IPS-15b (cell line): ENCODE results near the gene TANC1.

Experiments
- H3K27me3 ChIP-seq: one replicate; pipeline ENCODE4 v1.6.1; 2013; ENCODE audit warnings: low read length; ENCODE audit not compliant: control insufficient read depth, insufficient read depth
- H3K36me3 ChIP-seq: one replicate; pipeline ENCODE4 v1.6.1; 2013; ENCODE audit warnings: low read length; ENCODE audit not compliant: control insufficient read depth, insufficient read depth
- H3K4me1 ChIP-seq: one replicate; pipeline ENCODE4 v1.6.1; 2013; ENCODE audit warnings: mild to moderate bottlenecking, low read length; ENCODE audit not compliant: control insufficient read depth, insufficient read depth
- H3K4me3 ChIP-seq: one replicate; pipeline ENCODE4 v1.5.1; 2013; ENCODE audit warnings: low read depth, low read length
- H3K9ac ChIP-seq: one replicate; pipeline ENCODE4 v1.6.1; 2013; ENCODE audit warnings: low read depth, mild to moderate bottlenecking, low read length
- H3K9me3 ChIP-seq: one replicate; pipeline ENCODE4 v1.6.1; 2013; ENCODE audit warnings: mild to moderate bottlenecking, low read length; ENCODE audit not compliant: control insufficient read depth, insufficient read depth

TANC1 gene

DNA sequence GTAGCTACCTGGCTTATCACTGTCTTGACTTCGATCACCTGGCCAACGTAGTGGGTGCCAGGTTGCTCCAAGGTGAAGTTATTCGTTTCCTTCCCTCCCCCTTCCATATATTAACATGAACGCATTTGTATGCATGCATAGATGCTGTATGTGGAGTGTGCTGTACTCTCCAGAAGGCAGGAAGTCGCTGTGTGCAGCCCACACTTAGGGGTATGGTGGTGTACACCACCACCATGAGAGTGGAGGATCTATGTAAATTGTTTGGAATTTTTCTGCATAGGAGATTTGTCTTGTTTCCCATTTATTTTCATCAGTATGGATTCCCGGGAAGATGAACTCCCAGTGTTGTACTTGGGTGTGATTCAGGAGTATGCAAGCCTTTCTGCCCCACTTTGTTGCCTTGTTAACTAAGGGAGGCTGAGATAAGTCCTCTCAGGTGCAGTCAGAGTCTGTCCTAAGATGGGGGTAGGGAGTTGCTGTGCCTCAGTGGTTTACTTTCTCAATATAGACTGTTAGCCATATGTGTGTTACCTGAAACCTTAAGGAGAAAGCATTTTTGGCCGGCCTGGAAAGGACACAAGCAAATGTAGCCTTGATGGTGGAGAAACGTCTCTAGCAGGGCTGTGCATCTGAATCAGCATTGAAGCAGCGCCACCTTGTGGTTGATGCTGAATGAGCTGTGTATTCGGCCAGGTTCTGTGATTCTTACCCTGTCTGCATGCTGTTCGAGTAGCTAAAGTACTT is 149.8 kb downstream of the TANC1 start:
- H3K36me3 ChIP-seq = no peaks in the 10 kb centered on the region
- H3K27me3 ChIP-seq = no peaks in the 10 kb centered on the region
- no peaks in the 10 kb centered on the region for H3K4me1 ChIP-seq
- no peak overlapping the region for H3K4me3 ChIP-seq
- no peak overlapping the region for H3K9ac ChIP-seq
- no peaks in the 10 kb centered on the region for H3K9me3 ChIP-seq

GRCh38 chr2:159118859-159119500 is 150.5 kb downstream of the TANC1 start:
- Histone ChIP-seq H3K9me3 (no peaks in the 10 kb centered on the region), H3K36me3 (no peaks in the 10 kb centered on the region), H3K9ac (no peak overlapping the region), H3K27me3 (no peaks in the 10 kb centered on the region), H3K4me1 (no peaks in the 10 kb centered on the region), H3K4me3 (no peak overlapping the region)

GRCh38 chr2:159119652-159120257 is 151.3 kb downstream of the TANC1 start:
- no peak overlapping the region for H3K9ac ChIP-seq
- H3K36me3 ChIP-seq = no peaks in the 10 kb centered on the region

DNA sequence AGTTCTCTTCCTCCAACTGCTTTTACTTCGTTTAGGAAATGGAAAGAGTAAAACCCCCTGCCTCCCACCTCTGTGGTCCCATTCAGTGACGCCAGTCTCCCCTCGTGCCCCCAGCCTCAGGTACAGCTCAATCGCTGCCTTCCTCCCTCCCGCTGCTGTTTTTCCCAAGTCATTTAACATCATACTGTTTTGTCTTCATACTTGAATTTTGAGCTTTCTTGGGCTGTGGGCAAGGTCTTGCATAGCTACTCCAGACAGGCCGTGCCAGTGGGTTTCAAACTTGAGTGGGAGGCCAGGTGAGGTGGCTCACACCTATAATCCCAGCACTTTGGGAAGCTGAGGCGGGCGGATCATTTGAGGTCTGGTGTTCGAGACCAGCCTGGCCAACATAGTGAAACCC is 155.3 kb downstream of the TANC1 start:
- Histone ChIP-seq H3K4me3 (no peak overlapping the region), H3K9me3 (no peaks in the 10 kb centered on the region), H3K27me3 (no peaks in the 10 kb centered on the region), H3K9ac (no peak overlapping the region), H3K4me1 (no peaks in the 10 kb centered on the region), H3K36me3 (no peaks in the 10 kb centered on the region)

More at GRCh38 chr2:159119652-159120257, 151.3 kb downstream of the TANC1 start:
- no peaks in the 10 kb centered on the region for H3K9me3 ChIP-seq
- no peak overlapping the region for H3K4me3 ChIP-seq
- no peaks in the 10 kb centered on the region for H3K4me1 ChIP-seq
- no peaks in the 10 kb centered on the region for H3K27me3 ChIP-seq

GRCh38 chr2:159124441-159124911 is 156.0 kb downstream of the TANC1 start:
- H3K27me3 ChIP-seq = no peaks in the 10 kb centered on the region
- no peak overlapping the region for H3K9ac ChIP-seq
- no peaks in the 10 kb centered on the region for H3K36me3 ChIP-seq
- no peaks in the 10 kb centered on the region for H3K4me1 ChIP-seq
- no peaks in the 10 kb centered on the region for H3K9me3 ChIP-seq
- H3K4me3 ChIP-seq = no peak overlapping the region

DNA sequence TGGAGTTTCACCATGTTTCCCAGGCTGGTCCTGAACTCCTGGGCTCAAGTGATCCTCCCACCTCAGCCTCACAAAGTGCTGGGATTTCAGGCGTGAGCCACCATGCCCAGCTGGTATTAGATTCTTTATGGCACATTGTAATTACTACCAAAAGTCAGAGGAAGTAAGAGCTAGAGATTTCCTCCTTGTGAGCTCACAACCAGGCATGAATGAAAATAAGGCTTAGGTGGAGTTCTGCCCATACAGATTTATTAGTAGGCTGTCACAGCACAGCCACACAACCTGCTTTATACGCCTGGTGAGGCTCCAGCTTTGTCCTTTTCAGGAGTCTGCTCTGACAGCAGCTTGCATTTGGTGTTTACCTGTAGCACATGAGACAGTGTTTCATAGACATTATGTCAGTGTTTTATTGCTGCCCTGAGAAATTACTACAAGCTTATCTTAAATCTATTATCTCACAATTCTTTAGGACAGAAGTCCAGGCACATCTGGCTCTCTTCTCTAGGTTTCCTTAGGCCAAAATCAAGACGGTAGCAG is 156.6 kb downstream of the TANC1 start:
- Histone ChIP-seq H3K4me1 (no peaks in the 10 kb centered on the region), H3K36me3 (no peaks in the 10 kb centered on the region), H3K4me3 (no peak overlapping the region), H3K9ac (no peak overlapping the region), H3K27me3 (no peaks in the 10 kb centered on the region), H3K9me3 (no peaks in the 10 kb centered on the region)

DNA sequence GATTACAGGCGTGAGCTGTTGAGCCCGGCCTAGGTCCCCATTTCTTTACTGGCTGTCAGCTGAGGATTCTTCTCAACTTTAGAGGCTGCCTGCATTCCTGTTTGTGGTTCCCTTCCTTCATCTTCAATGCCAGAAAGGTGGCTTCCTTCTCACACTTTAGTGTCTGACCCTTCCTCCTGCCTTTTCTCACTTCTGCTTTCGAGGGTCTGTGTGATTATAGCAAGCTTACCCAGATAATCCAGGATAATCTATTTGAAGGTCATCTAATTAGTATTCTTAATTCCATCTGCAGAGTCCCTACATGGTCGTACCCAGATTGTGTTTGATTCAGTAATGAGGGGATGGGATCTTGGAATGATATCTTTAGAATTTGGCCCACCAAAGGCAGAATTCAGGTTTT is 157.4 kb downstream of the TANC1 start:
- H3K36me3 ChIP-seq = no peaks in the 10 kb centered on the region
- H3K27me3 ChIP-seq = no peaks in the 10 kb centered on the region
- H3K4me3 ChIP-seq = no peak overlapping the region
- no peak overlapping the region for H3K9ac ChIP-seq
- H3K4me1 ChIP-seq = no peaks in the 10 kb centered on the region
- H3K9me3 ChIP-seq = no peaks in the 10 kb centered on the region

DNA sequence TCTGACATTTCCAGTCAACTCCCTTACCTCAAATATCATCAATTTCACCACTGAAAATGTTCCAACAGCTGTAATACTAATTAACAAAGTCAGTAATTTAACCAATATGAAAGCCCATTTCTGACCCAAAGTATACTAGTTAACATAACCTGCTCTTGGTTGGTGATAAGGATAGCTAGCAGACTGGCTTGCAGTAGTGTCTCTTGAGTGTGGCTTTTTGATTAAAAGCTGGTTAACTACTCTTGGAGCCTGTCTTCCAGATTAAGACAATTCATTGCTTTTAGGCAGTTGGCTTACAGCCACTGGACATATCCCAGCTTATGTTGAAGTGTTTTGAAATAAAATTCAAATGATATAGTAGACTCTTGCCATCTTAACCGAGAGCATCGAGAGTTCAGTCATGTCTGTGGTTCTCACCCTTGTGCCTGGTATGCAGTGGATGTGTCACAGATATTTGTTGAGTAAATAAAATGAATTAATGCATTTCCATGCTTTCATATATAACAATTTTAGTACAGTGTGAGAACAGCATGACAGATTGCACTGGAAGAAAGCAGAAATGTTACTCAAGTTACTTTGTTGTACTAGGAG is 158.1 kb downstream of the TANC1 start:
- H3K9ac ChIP-seq = no peak overlapping the region
- H3K36me3 ChIP-seq = no peaks in the 10 kb centered on the region
- H3K27me3 ChIP-seq = no peaks in the 10 kb centered on the region
- H3K4me3 ChIP-seq = no peak overlapping the region
- no peaks in the 10 kb centered on the region for H3K4me1 ChIP-seq
- H3K9me3 ChIP-seq = no peaks in the 10 kb centered on the region

DNA sequence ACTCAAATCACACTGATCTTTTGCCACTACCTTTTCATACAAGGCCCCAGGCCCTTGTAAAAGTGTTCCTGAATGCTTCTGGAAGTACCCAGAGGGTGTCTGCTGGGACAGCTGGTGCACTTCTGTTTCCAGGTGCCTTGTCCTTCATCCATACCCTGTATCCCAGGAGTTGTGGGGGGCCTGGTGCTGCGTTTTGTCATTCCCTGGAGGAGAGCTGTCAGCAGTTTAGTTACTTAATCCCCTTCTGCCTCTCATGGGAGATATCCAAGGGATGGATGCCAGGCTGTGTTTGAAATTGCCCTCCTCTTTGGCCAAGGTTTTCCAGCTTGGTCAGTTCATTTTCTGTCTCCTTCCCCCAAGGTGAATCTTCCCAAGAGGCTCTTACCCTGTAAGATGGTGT is 159.8 kb downstream of the TANC1 start:
- no peak overlapping the region for H3K9ac ChIP-seq
- H3K36me3 ChIP-seq = no peaks in the 10 kb centered on the region
- no peaks in the 10 kb centered on the region for H3K27me3 ChIP-seq
- H3K4me1 ChIP-seq = no peaks in the 10 kb centered on the region
- no peaks in the 10 kb centered on the region for H3K9me3 ChIP-seq
- H3K4me3 ChIP-seq = no peak overlapping the region

DNA sequence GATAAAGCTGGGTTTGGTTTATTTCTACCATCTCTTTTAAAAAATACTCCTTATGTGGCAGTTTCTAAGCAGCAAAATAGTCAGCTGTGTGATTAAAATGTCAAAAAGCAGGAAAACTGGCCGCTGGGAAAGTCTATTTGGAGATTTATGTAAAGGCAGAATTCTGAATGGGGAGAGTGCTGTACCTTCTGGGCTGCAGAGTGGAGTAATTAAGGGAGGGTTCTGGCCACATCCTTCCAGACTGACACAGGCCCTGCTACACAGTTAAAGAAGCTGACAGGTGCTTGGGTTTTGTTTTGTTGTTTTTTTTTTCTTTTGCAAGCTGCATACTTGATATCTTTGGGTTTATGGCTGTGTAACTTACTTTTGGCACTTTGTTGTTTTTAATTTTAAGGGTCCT is 160.8 kb downstream of the TANC1 start:
- H3K9ac ChIP-seq = no peak overlapping the region
- H3K27me3 ChIP-seq = no peaks in the 10 kb centered on the region
- no peaks in the 10 kb centered on the region for H3K36me3 ChIP-seq
- H3K4me1 ChIP-seq = no peaks in the 10 kb centered on the region
- no peak overlapping the region for H3K4me3 ChIP-seq
- H3K9me3 ChIP-seq = no peaks in the 10 kb centered on the region

DNA sequence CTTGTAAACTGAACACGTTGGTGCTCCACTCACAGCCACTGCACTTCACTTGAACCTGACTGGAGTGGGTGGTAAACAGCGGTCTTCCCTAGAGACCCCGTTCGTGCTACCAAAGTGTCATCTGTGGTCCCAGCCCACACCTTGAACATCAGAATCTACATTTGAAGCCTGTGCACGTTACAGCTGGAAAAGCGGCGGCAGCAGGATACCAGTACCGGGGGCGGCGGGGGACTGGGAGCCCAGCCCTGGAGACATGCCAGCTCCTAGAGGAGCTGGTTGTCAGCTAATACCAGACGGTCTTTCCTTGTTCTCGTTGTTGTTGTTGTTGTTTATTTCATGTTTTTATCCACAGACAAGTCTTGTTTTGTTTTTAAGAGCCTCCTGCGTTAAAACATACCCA is 161.4 kb downstream of the TANC1 start:
- H3K36me3 ChIP-seq = no peaks in the 10 kb centered on the region

More for the DNA sequence above, 161.4 kb downstream of the TANC1 start:
- Histone ChIP-seq H3K27me3 (no peaks in the 10 kb centered on the region), H3K9ac (no peak overlapping the region), H3K4me3 (no peak overlapping the region), H3K9me3 (no peaks in the 10 kb centered on the region), H3K4me1 (no peaks in the 10 kb centered on the region)
